T-helper 1 cell treated with Interleukin-12 subunit alpha and Interleukin-12 subunit beta and Interleukin-4 antibody, amounts not matched to agents 30 ng/mL and 1 ng/mL, for 36 hours (primary cell): ENCODE data around the gene RASSF1. TPM values are rescaled to one million over a fixed set of nuclear protein-coding genes. Genes with fewer than 3 reads are reported as not detected.

Experiments
- intact Hi-C: fragments of 100-400 bp; cut with micrococcal nuclease; formaldehyde crosslinking; loops from one replicate; pipeline ENCODE4 v1.15.1; 2024
- total RNA-seq: library from RNA; stranded (reverse); gene quantifications from 2 replicates; pipeline ENCODE4 v1.2.3, GENCODE V29; 2022

Gene RASSF1
- total RNA-seq, 1 donor from 2014 or later: 70.3 TPM

- intact Hi-C loops: loop anchor here (2.0 to 5.0 kb wide), 2 partner anchors 13 to 1342 kb away; partner anchors contain the start of gene TMEM115
Measured at GRCh38 chr3:50345586-50346234, 5.1 kb upstream of the RASSF1 start, which contains the start of gene ZMYND10. ZMYND10 (minus strand) TSS chr3:50345732; CDS start chr3:50345579, 153 bp downstream.

- intact Hi-C loops: loop anchor here (2.0 to 5.0 kb wide), 2 partner anchors 14 to 1342 kb away; partner anchors contain the start of gene TMEM115
Measured at GRCh38 chr3:50345008-50345407, 4.4 kb upstream of the RASSF1 start.

GRCh38 chr3:50342813-50343633 is 2.4 kb upstream of the RASSF1 start:
- intact Hi-C loops: no loop called here

GRCh38 chr3:50341996-50342650 is 1.5 kb upstream of the RASSF1 start:
- intact Hi-C loops: loop anchor here (1.0 kb wide), 1 partner anchor 8 kb away; the partner anchor contains the start of genes CYB561D2 and NPRL2

- intact Hi-C loops: loop anchor here (1.0 kb wide), 1 partner anchor 9 kb away; the partner anchor contains the start of genes CYB561D2 and NPRL2
Measured at GRCh38 chr3:50341537-50341936, 901 bp upstream of the RASSF1 start.

GRCh38 chr3:50340147-50340447 is 539 bp downstream of the RASSF1 start:
- intact Hi-C loops: no loop called here

GRCh38 chr3:50339485-50340146 is 1.0 kb downstream of the RASSF1 start:
- intact Hi-C loops: loop anchor here (2.0 to 5.0 kb wide), 2 partner anchors 1045 to 1158 kb away; partner anchors contain the start of gene MANF

GRCh38 chr3:50338965-50339364 is 1.7 kb downstream of the RASSF1 start:
- intact Hi-C loops: loop anchor here (2.0 to 5.0 kb wide), 2 partner anchors 1046 to 1158 kb away; partner anchors contain the start of gene MANF

- intact Hi-C loops: loop anchor here (1.0 to 5.0 kb wide), 10 partner anchors 9 to 1160 kb away; partner anchors contain the start of genes CYB561D2, HYAL3, IFRD2 and MAPKAPK3
Measured at GRCh38 chr3:50337175-50337861, 3.3 kb downstream of the RASSF1 start.

- intact Hi-C loops: loop anchor here (1.0 to 5.0 kb wide), 10 partner anchors 8 to 1161 kb away; partner anchors contain the start of genes CYB561D2, HYAL3, IFRD2 and MAPKAPK3
Measured at GRCh38 chr3:50336452-50337174, 4.0 kb downstream of the RASSF1 start.

- intact Hi-C loops: loop anchor here (5.0 kb wide), 1 partner anchor 1163 kb away; no protein-coding TSS in a partner anchor
Measured at GRCh38 chr3:50334339-50335075, 6.1 kb downstream of the RASSF1 start.

- intact Hi-C loops: no loop called here
Measured at GRCh38 chr3:50333744-50334328, 6.8 kb downstream of the RASSF1 start.

- intact Hi-C loops: no loop called here
Measured at GRCh38 chr3:50331364-50331907, 9.2 kb downstream of the RASSF1 start.

GRCh38 chr3:50330330-50330729 is 10.3 kb downstream of the RASSF1 start:
- intact Hi-C loops: no loop called here

- intact Hi-C loops: loop anchor here (1.0 to 10.0 kb wide), 7 partner anchors 9 to 913 kb away; partner anchors contain the start of genes APEH, CYB561D2, HYAL3 and IFRD2
Measured at GRCh38 chr3:50327943-50328691, 12.5 kb downstream of the RASSF1 start, which contains the start of gene TUSC2. TUSC2 (minus strand) TSS chr3:50328223; CDS start chr3:50328099, 124 bp downstream.

- intact Hi-C loops: loop anchor here (10.0 kb wide), 1 partner anchor 912 kb away; the partner anchor contains the start of genes RHOA and TCTA
Measured at GRCh38 chr3:50327129-50327528, 13.5 kb downstream of the RASSF1 start.

GRCh38 chr3:50326182-50326541 is 14.5 kb downstream of the RASSF1 start:
- intact Hi-C loops: loop anchor here (10.0 kb wide), 1 partner anchor 911 kb away; the partner anchor contains the start of genes RHOA and TCTA
